Pancreas (tissue), 10 donors: ENCODE results near the gene UBC. TPM values are rescaled to one million over a fixed set of nuclear protein-coding genes. Genes with fewer than 3 reads are reported as not detected.

ENCODE experiments used
- ATAC-seq, 4 donors: fragments of 200-7000 bp; cut with Tn5 transposase; one replicate each; pipeline versions ENCODE4 v1.8.0 to v1.9.1; 2020; ENCODE audit warnings: mild to moderate bottlenecking in 4 of 4, moderate library complexity in 4 of 4
- DNase-seq, 6 donors: peaks; one replicate each; pipeline ENCODE4 v3.0.0-alpha.2; 2020
- FAIRE-seq: peaks from 2 replicates; lab custom pipeline; 2012; peaks lifted over from hg19 to GRCh38; lab: Jason Lieb, UNC
- H3K27ac ChIP-seq, 4 donors: fragments of 200-600 bp; sonication (generic); 1 replicate in 3 of 4; 2 replicates in 1 of 4; pipeline versions ENCODE4 v1.5.0 to v1.8.0; 2020
- H3K27me3 ChIP-seq, 4 donors: fragments of 200-600 bp; one replicate each; pipeline ENCODE4 v1.8.0; 2021
- H3K36me3 ChIP-seq, 3 donors: fragments of 200-600 bp; sonication (generic) in 1 of 3; one replicate each; pipeline versions ENCODE4 v1.5.0 to v1.8.0; 2020 to 2021
- H3K4me1 ChIP-seq, 3 donors: fragments of 200-600 bp; one replicate each; pipeline ENCODE4 v1.8.0; 2021
- H3K4me3 ChIP-seq, 4 donors: fragments of 200-600 bp; sonication (generic) in 2 of 4; one replicate each; pipeline versions ENCODE4 v1.5.0 to v1.8.0; 2020 to 2021
- H3K9me3 ChIP-seq, 4 donors: fragments of 200-600 bp; one replicate each; pipeline ENCODE4 v1.8.0; 2021
- WGBS, 2 donors: extraction: QIAGEN DNeasy Blood & Tissue Kit; methylation state at CpG; one replicate each; pipeline ENCODE4 v1.1.7; 2013; 5-methylcytosine and 5-hydroxymethylcytosine counted together
- intact Hi-C, 3 donors: fragments of 100-400 bp; cut with DNase I; formaldehyde crosslinking; loops; one replicate each; pipeline versions ENCODE4 v1.11.1 to v1.14.2; 2022
- polyA plus RNA-seq, 2 donors: library from polyadenylated mRNA; stranded (reverse); fragments of 200-250 nt; gene quantifications; one replicate each; pipeline ENCODE4 v1.2.3, GENCODE V29; 2013
- total RNA-seq, 6 donors: library from RNA; stranded (reverse); fragmentation: NEBNext Ultra II Directional in 4 of 6; extraction: Animal tissue kit (Norgen Biotek cat#: 25700) in 4 of 6; gene quantifications; one replicate each; pipeline versions ENCODE4 v1.2.1 to v1.2.4, GENCODE V29; 2021 to 2023
- TF ChIP-seq, protein P1 (sequence below), 4 donors: fragments of 200-600 bp; sonication (generic) in 3 of 4; IDR thresholded peaks; one replicate each; pipeline versions ENCODE4 v1.5.0 to v1.8.0; 2021; ENCODE audit warnings: antibody characterized with exemption in 4 of 4
- donor health status: healthy with polysubstance abuse.
- donor health status: DM: no; HTN: no; CAD: no; lungs with moderate emphysema.
- donor health status: DM: no; HTN: no; CAD: no.
- donor health status: control.
- donor health status: control.
- donor health status: Bipolar disorder and iron deficiency.
- donor health status: DM: yes; HTN: yes; CAD: no.
- donor health status: DM: no; HTN: no; CAD: no.
- donor health status: DM: no; HTN: no; CAD: no.
- donor health status: DM: yes; HTN: yes; CAD: no.

Gene UBC
- total and polyA plus RNA-seq, 8 donors = 353 to 605 (median 433) TPM

DNA sequence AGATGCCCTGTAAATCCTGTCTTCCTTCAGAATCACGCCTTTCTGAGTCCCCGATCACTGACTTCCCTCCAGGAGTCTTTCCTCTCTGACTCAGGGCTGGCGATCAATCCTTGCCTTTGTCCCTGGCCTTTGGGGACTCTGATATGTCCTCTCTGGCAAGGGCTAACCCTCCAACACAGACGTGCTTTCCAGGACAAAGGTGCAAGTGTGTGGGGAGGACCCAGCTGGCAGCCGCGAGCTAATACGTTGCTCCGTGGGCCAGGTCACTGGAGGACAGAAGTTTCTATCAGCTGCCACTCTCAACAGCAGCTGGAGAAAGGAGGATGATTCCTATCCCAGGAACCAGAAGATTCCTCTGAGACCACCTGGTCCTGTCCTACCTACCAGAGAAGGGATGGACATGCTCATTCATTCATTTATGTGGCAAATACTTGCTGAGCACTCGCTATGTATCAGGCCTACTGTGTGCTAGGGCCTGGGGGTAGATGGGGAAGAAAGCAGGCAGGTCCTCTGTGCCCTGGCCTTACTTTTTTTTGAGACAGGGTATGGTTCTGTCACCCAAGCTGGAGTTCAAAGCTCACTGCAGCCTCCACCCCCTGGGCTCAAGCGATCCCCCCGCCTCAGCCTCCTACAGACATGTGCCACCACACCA lies 42.3 kb downstream of the UBC start:
- H3K36me3 ChIP-seq = no peaks in the 10 kb centered on the region

DNA sequence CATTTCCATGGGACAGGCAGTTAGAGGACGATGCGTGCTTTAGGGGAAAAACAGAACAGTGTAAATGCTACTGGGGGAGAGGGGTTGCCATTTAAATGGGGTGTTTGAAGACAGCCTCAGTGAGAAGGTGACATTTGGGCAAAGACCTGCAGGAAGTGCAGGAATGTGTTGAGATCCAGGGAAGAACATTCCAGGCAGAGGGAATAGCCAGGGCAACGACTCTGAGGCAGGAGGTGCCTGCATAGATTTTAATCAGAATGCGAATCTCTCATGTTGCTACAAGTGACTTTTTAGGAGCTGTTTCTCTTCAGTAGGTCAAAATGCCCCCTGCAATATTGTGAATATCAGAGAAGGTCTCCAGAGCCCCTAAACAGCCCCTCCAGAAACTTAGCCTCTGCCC lies 43.2 kb downstream of the UBC start:
- DNase-seq (no peak), FAIRE-seq (no peak), ATAC-seq (no peak)
- TF ChIP-seq, protein P1, sequence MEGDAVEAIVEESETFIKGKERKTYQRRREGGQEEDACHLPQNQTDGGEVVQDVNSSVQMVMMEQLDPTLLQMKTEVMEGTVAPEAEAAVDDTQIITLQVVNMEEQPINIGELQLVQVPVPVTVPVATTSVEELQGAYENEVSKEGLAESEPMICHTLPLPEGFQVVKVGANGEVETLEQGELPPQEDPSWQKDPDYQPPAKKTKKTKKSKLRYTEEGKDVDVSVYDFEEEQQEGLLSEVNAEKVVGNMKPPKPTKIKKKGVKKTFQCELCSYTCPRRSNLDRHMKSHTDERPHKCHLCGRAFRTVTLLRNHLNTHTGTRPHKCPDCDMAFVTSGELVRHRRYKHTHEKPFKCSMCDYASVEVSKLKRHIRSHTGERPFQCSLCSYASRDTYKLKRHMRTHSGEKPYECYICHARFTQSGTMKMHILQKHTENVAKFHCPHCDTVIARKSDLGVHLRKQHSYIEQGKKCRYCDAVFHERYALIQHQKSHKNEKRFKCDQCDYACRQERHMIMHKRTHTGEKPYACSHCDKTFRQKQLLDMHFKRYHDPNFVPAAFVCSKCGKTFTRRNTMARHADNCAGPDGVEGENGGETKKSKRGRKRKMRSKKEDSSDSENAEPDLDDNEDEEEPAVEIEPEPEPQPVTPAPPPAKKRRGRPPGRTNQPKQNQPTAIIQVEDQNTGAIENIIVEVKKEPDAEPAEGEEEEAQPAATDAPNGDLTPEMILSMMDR (IDR thresholded peaks at IDR 0.05) = no peak
- Histone ChIP-seq H3K27me3 (no peaks in the 10 kb centered on the region), H3K9me3 (no peaks in the 10 kb centered on the region), H3K4me3 (no peak overlapping the region), H3K36me3 (no peaks in the 10 kb centered on the region), H3K4me1 (no peaks in the 10 kb centered on the region), H3K27ac (no peak overlapping the region)
- intact Hi-C loops = no loop called here
- 89 to 95% methylated on average over 4 of the region's 4 CpGs for WGBS, 2 donors

More for the DNA sequence above, 42.3 kb downstream of the UBC start:
- DNase-seq (no peak), ATAC-seq (no peak), FAIRE-seq (no peak)
- TF ChIP-seq, protein P1 (IDR thresholded peaks at IDR 0.05) = no peak
- Histone ChIP-seq H3K4me3 (no peak overlapping the region), H3K9me3 (no peaks in the 10 kb centered on the region), H3K4me1 (no peaks in the 10 kb centered on the region), H3K27ac (no peak overlapping the region), H3K27me3 (no peaks in the 10 kb centered on the region)
- 78 to 85% methylated on average over 11 of the region's 11 CpGs for WGBS, 2 donors
- intact Hi-C loops = no loop called here

DNA sequence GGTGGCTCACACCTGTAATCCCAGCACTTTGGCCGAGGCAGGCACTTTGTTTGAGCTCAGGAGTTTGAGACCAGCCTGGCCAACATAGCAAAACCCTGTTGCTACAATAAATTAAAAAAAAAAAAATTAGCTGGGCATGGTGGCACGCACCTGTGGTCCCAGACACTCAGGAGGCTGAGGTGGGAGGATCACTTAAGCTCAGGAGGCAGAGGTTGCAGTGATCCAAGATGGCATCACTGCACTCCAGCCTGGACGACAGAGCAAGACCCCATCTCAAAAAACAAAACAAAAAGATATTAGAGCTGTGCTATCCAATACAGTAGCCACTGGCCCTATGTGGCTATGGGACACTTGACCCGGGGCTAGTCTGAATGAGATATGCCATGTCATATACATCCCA lies 43.9 kb downstream of the UBC start:
- no peaks in the 10 kb centered on the region for H3K4me1 ChIP-seq
- TF ChIP-seq, protein P1 (IDR thresholded peaks at IDR 0.05) = no peak
- H3K4me3 ChIP-seq = no peak overlapping the region
- 82 to 94% methylated on average over 4 of the region's 4 CpGs for WGBS, 2 donors
- intact Hi-C loops = no loop called here
- DNase-seq (no peak), FAIRE-seq (no peak), ATAC-seq (no peak)
- no peaks in the 10 kb centered on the region for H3K36me3 ChIP-seq
- no peaks in the 10 kb centered on the region for H3K27me3 ChIP-seq
- no peaks in the 10 kb centered on the region for H3K9me3 ChIP-seq
- no peak overlapping the region for H3K27ac ChIP-seq

DNA sequence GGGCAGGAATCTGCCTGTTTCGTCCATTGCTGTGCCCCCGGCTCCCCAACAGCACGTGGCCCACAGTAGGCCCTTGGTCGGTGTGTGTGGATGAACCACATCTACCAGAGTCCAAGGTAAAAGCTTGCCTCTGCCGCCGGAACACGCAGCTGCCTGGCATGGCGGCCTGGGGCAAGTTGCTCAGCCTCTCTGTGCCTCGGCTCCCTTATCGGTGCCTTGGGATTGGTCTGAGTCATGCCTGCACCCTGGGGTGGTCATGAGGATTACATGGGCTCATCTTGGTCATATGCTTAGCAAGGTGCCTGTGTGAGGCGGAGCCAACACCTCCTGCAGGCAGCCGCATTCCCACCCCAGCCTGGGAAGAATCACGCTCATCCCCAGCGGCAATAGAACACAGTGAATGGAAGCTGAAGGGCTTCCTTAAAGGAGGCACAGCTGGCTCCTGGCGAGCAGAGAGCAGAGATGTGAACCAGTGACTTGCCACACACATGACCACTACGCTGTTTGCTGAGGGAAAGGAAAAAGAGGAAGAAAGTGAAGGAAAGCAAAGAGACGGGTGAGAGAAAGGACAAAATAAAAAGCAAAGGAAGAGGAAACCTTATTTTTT lies 45.3 kb downstream of the UBC start:
- no peaks in the 10 kb centered on the region for H3K9me3 ChIP-seq
- 82 to 85% methylated on average over 17 of the region's 17 CpGs for WGBS, 2 donors
- DNase-seq (no peak), FAIRE-seq (no peak), ATAC-seq (peak in 2 of 4 donors; percentile 51 to 61)
- H3K4me1 ChIP-seq = no peaks in the 10 kb centered on the region
- H3K27ac ChIP-seq = peak overlapping the region in 2 of 4 donors; percentile 50 to 64
- H3K4me3 ChIP-seq = no peak overlapping the region
- intact Hi-C loops = no loop called here
- no peaks in the 10 kb centered on the region for H3K27me3 ChIP-seq
- TF ChIP-seq, protein P1 (IDR thresholded peaks at IDR 0.05) = no peak
- no peaks in the 10 kb centered on the region for H3K36me3 ChIP-seq
